Left hindlimb (tissue), 1 donor: ENCODE data around the gene TP53BP2.
A peak's percentile ranks its signal among the peaks of the same experiment; 100 is the strongest.
"Not testable (repeated sequence)": the region's sequence is repeated elsewhere in the genome, so short reads cannot be mapped to it uniquely, and the experiment has no call there.

Experiments used
- DNase-seq: peaks from one replicate; pipeline ENCODE4 v3.0.0-alpha.2; 2018

Gene TP53BP2, protein sequence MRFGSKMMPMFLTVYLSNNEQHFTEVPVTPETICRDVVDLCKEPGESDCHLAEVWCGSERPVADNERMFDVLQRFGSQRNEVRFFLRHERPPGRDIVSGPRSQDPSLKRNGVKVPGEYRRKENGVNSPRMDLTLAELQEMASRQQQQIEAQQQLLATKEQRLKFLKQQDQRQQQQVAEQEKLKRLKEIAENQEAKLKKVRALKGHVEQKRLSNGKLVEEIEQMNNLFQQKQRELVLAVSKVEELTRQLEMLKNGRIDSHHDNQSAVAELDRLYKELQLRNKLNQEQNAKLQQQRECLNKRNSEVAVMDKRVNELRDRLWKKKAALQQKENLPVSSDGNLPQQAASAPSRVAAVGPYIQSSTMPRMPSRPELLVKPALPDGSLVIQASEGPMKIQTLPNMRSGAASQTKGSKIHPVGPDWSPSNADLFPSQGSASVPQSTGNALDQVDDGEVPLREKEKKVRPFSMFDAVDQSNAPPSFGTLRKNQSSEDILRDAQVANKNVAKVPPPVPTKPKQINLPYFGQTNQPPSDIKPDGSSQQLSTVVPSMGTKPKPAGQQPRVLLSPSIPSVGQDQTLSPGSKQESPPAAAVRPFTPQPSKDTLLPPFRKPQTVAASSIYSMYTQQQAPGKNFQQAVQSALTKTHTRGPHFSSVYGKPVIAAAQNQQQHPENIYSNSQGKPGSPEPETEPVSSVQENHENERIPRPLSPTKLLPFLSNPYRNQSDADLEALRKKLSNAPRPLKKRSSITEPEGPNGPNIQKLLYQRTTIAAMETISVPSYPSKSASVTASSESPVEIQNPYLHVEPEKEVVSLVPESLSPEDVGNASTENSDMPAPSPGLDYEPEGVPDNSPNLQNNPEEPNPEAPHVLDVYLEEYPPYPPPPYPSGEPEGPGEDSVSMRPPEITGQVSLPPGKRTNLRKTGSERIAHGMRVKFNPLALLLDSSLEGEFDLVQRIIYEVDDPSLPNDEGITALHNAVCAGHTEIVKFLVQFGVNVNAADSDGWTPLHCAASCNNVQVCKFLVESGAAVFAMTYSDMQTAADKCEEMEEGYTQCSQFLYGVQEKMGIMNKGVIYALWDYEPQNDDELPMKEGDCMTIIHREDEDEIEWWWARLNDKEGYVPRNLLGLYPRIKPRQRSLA

DNA sequence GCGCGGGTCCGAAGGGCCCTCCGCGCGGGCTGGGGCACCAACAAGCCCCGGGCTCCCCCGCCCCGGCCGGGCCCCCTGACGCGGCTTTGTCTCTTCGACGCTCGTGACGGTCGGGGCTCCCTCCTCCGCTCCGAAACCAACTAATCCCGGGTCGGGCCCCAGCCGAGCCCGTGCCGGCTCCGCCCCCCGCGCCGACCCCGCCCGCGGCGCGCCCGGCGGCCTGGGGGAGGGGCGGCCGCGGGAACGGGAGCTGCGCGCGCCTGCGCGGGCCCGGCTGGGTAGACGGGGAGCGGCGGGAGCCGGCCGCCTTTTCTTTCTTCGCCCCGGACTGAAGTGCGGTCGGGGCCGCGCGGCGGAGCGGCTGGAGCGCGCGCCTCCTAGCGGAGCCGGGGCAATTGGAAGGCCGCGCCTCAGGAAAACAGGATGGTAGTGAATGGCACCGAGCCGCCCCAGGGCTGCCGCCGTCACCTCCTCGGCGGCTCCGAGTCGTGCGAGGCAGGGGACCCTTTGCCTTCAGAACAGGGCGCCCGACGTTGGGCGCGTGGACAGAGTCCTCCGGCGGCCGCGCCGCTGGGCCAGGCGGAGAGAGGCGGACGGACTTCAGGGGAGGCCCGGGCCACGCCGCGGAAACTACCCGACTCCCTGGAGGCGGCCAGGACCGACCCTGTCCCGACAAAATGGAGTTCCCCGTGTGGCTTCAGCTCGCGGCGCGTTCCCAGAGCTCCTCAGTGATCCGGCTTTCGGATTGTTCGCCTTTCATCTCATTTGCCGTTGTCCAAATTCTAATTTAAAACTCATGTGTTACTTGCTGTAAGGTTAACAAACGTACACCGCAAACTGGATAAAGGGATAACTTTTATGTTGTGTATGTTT lies at the start of gene TP53BP2:
Gene TP53BP2 (minus strand): TSS at position 138 of the 873 bp plus-strand sequence. CDS start 267 bp downstream, outside the sequence.
- DNase-seq, result peak; percentile 93

- DNase-seq, result not testable (repeated sequence)
Measured at GRCh38 chr1:223890494-223890893, 44.7 kb upstream of the TP53BP2 start.

- DNase-seq, result not testable (repeated sequence)
Measured at GRCh38 chr1:223889319-223889718, 43.6 kb upstream of the TP53BP2 start.

DNA sequence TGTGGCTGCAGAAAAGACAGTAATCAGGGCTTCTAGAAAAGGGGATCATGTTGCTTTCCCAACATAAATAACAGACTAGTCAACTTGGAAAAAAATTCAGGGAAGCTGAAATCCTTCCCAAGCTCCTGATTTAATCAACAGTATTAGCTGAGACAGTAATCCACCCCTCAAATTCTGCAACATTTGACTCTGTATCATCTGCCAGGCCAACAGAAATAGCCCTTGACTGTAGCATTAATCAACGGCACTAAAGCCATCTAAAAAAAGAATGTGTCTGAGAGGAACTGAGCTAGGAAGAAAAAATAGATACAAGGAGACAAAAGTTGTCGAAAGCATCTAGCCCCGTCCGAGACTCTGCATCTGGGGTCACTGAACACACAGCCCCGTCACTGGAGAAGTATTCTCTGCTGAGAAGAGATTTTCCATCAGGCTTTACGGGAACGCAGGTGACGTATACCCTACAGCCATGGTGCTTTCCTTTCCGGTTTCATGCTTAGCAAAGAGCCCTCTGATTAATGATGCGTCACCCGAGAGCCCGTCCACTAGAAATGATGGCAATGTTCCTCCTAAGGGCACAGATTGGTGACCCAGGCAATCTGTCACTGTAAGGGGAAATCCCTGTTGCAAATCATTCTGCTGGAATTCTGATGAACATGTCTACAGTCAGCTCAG lies 42.1 kb upstream of the TP53BP2 start:
- no peak for DNase-seq

- no peak for DNase-seq
Measured at GRCh38 chr1:223886516-223886921, 40.8 kb upstream of the TP53BP2 start.

GRCh38 chr1:223885614-223886013 lies 39.9 kb upstream of the TP53BP2 start:
- DNase-seq, result no peak

DNA sequence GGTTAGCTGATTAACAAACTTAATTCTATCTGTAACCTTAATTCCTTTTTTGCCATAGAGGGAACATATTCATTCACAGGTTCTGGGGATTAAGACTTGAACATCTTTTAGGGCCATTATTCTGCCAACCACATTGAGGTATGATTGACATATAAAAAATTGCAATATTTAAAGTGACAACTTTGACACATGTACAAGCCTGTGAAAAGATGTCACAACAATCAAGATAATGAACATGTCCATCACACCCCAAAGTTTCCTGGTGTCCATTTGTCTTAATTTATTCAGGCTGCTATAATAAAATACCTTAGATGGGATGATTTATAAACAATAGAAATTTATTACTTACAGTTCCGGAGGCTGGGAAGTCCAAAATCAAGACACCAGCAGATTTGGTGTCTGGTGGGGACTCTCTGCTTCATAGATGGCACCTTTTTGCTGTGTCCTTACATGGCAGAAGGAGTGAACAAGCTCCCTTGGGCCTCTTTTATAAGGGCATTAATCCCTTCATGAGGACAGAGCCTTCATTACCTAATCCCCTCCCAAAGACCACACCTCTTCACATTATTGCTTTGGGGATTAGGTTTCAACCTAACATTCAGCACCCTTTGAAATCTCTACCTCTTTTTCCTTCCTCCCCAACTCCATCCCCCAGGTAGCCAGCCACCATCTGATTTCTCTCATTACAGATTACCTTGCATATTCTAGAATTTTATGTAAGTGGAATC lies 33.0 kb upstream of the TP53BP2 start:
- no peak for DNase-seq

GRCh38 chr1:223877804-223878203 lies 32.1 kb upstream of the TP53BP2 start:
- DNase-seq, result no peak

DNA sequence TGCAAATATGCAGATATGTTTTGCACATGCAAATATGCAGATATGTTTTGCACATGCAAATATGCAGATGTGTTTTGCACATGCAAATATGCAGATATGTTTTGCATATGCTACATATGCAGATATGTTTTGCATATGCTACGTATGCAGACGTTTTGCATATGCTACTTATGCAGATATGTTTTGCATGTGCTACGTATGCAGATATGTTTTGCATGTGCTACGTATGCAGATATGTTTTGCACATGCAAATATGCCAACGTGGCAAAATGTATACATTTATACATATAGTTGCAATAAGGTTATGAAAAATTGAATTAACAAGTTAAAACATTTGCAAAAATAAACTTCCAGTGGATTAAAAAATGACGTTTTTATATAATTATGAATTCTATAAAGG lies 30.8 kb upstream of the TP53BP2 start:
- DNase-seq, result no peak

GRCh38 chr1:223873044-223873443 lies 27.3 kb upstream of the TP53BP2 start:
- no peak for DNase-seq

GRCh38 chr1:223872308-223872901 lies 26.7 kb upstream of the TP53BP2 start:
- no peak for DNase-seq

GRCh38 chr1:223870617-223871574 lies 25.1 kb upstream of the TP53BP2 start:
- DNase-seq, result no peak

DNA sequence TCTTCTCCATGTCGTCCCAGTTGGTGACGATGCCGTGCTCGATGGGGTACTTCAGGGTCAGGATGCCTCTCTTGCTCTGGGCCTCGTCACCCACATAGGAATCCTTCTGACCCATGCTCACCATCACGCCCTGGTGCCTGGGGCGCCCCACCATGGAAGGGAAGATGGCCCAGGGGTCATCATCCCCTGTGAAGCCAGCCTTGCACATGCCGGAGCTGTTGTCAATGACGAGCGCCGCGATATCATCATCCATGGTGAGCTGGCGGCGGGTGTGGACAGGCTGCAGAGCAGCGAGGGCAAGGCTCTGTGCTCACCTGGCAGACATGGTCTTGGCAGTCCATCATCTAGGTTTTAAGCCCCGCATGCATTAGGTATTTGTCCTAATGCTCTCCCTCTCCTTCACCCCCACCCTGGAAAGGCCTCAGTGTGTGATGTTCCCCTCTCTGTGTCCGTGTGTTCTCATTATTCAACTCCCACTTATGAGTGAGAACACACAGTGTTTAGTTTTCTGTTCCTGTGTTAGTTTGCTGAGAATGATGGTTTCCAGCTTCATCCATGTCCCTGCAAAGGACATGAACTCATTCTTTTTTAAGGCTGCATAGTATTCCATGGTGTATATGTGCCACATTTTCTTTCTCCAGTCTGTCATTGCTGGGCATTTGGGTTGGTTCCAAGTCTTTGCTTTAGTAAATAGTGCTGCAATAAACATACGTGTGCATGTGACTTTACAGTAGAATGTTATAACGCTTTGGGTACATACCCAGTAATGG lies 19.0 kb upstream of the TP53BP2 start:
- not testable (repeated sequence) for DNase-seq

DNA sequence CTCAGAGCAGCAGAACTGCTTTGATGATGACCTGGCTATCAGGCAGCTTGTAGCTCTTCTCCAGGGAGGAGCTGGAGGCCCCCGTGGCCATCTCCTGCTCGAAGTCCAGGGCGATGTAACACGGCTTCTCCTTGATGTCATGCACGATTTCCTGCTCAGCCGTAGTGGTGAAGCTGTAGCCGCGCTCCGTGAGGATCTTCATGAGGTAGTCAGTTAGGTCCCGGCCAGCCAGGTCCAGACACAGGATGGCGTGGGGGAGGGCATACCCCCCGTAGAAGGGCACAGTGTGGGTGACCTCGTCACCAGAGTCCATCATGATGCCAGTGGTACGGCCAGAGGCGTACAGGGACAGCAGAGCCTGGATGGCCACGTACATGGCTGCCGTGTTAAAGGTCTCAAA lies 18.3 kb upstream of the TP53BP2 start:
- no peak for DNase-seq

- no peak for DNase-seq
Measured at GRCh38 chr1:223861904-223862303, 16.2 kb upstream of the TP53BP2 start.

DNA sequence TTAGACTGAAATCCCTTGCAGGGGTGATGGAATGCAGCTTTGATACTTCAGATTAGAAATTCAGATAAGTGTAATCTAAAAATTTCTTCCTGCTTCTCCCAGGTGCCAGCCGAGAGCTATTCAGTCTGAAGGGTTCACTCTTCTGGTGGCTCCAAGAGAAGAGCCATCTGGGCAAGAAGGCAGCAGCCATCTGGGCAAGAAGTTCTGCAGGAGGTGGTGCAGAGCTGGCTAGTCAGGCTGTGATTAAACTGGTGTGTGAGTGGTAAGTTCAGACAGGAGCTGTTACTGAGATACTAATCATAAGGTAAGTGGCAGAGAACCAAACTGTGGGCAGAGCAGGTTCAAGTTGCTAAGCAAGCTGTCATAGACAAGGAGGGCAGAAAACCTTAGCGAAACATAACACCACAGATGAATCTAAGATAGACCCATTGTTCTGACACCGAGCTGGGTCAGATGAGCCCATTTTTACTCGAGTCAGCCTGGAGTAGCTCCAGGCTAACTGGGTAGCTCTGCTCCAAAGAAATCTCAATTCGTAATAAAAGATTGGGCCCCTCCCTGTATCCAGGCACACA lies 14.4 kb upstream of the TP53BP2 start:
- DNase-seq, result no peak

GRCh38 chr1:223859058-223859457 lies 13.3 kb upstream of the TP53BP2 start:
- no peak for DNase-seq

- DNase-seq, result no peak
Measured at GRCh38 chr1:223856386-223856785, 10.6 kb upstream of the TP53BP2 start.
